Effector memory CD8-positive, alpha-beta T cell (primary cell): ENCODE data around the gene NHSL1.

ENCODE experiments used
- ATAC-seq: fragments of 150-1000 bp; cut with Tn5 transposase; replicated peaks from 2 replicates; pipeline ENCODE4 v1.10.0; 2021; ENCODE audit warnings: mild to moderate bottlenecking, moderate library complexity
- DNase-seq, 3 experiments: peaks; one replicate each; pipeline ENCODE4 v3.0.0; 2021
- H3K27ac Mint-ChIP-seq, 2 donors: one replicate each; pipeline ENCODE4 v1.8.0; 2022; ENCODE audit warnings: mild to moderate bottlenecking in 2 of 2, mixed read lengths in 2 of 2, moderate library complexity in 2 of 2
- H3K27me3 Mint-ChIP-seq, 2 donors: one replicate each; pipeline ENCODE4 v1.8.0; 2022; ENCODE audit warnings: mixed read lengths in 2 of 2
- H3K36me3 Mint-ChIP-seq: one replicate; pipeline ENCODE4 v1.8.0; 2022; ENCODE audit warnings: mild to moderate bottlenecking, moderate library complexity, mixed read lengths; ENCODE audit not compliant: insufficient read depth
- H3K4me1 Mint-ChIP-seq, 2 donors: one replicate each; pipeline ENCODE4 v1.8.0; 2022; ENCODE audit warnings: low read depth in 2 of 2, mixed read lengths in 2 of 2
- H3K4me3 Mint-ChIP-seq, 2 donors: one replicate each; pipeline ENCODE4 v1.8.0; 2022; ENCODE audit warnings: mild to moderate bottlenecking in 2 of 2, mixed read lengths in 2 of 2, moderate library complexity in 2 of 2
- H3K9me3 Mint-ChIP-seq, 2 donors: one replicate each; pipeline ENCODE4 v1.8.0; 2022; ENCODE audit warnings: mixed read lengths in 2 of 2

Gene NHSL1

GRCh38 chr6:138498629-138499302 lies 528 bp downstream of the NHSL1 start:
- DNase-seq (no peak), ATAC-seq (no peak)
- Mint-ChIP-seq H3K27ac (no peak overlapping the region), H3K9me3 (no peaks in the 10 kb centered on the region), H3K4me1 (no peaks in the 10 kb centered on the region), H3K36me3 (no peaks in the 10 kb centered on the region), H3K4me3 (no peak overlapping the region), H3K27me3 (peaks cover 30 to 52% of the 10 kb centered on the region in 2 donors)

- H3K4me3 Mint-ChIP-seq: no peak overlapping the region
- H3K4me1 Mint-ChIP-seq: no peaks in the 10 kb centered on the region
- ATAC-seq (no peak), DNase-seq (no peak)
- no peaks in the 10 kb centered on the region for H3K36me3 Mint-ChIP-seq
- H3K27ac Mint-ChIP-seq: no peak overlapping the region
- peaks cover 30 to 57% of the 10 kb centered on the region in 2 donors for H3K27me3 Mint-ChIP-seq
- no peaks in the 10 kb centered on the region for H3K9me3 Mint-ChIP-seq
These were observed 2.0 kb downstream of the NHSL1 start for GRCh38 chr6:138497286-138497685.

- Mint-ChIP-seq H3K27ac (no peak overlapping the region), H3K27me3 (peaks cover 24 to 43% of the 10 kb centered on the region in 2 donors), H3K36me3 (no peaks in the 10 kb centered on the region), H3K4me3 (no peak overlapping the region), H3K9me3 (no peaks in the 10 kb centered on the region), H3K4me1 (no peaks in the 10 kb centered on the region)
- no peak for DNase-seq
- no peak for ATAC-seq
These were observed 5.0 kb downstream of the NHSL1 start for GRCh38 chr6:138494312-138494711.

GRCh38 chr6:138493413-138493812 lies 5.9 kb downstream of the NHSL1 start:
- ATAC-seq (no peak), DNase-seq (no peak)
- Mint-ChIP-seq H3K4me1 (no peaks in the 10 kb centered on the region), H3K4me3 (no peak overlapping the region), H3K36me3 (no peaks in the 10 kb centered on the region), H3K27ac (no peak overlapping the region), H3K27me3 (peaks cover 16 to 42% of the 10 kb centered on the region in 2 donors), H3K9me3 (no peaks in the 10 kb centered on the region)

GRCh38 chr6:138492871-138493270 lies 6.4 kb downstream of the NHSL1 start:
- no peak overlapping the region for H3K4me3 Mint-ChIP-seq
- DNase-seq (no peak), ATAC-seq (no peak)
- peaks cover 11 to 37% of the 10 kb centered on the region in 2 donors for H3K27me3 Mint-ChIP-seq
- H3K36me3 Mint-ChIP-seq: no peaks in the 10 kb centered on the region
- H3K27ac Mint-ChIP-seq: no peak overlapping the region
- H3K9me3 Mint-ChIP-seq: no peaks in the 10 kb centered on the region
- H3K4me1 Mint-ChIP-seq: no peaks in the 10 kb centered on the region

GRCh38 chr6:138492113-138492512 lies 7.2 kb downstream of the NHSL1 start:
- no peaks in the 10 kb centered on the region for H3K4me1 Mint-ChIP-seq
- H3K27me3 Mint-ChIP-seq: peaks cover 3 to 30% of the 10 kb centered on the region in 2 donors
- H3K9me3 Mint-ChIP-seq: no peaks in the 10 kb centered on the region
- no peak for ATAC-seq
- no peak for DNase-seq
- no peaks in the 10 kb centered on the region for H3K36me3 Mint-ChIP-seq
- H3K4me3 Mint-ChIP-seq: no peak overlapping the region
- no peak overlapping the region for H3K27ac Mint-ChIP-seq

- H3K27me3 Mint-ChIP-seq: peaks cover 9 to 30% of the 10 kb centered on the region in 2 donors
- no peak overlapping the region for H3K4me3 Mint-ChIP-seq
- no peak overlapping the region for H3K27ac Mint-ChIP-seq
- H3K9me3 Mint-ChIP-seq: no peaks in the 10 kb centered on the region
- no peak for DNase-seq
- no peaks in the 10 kb centered on the region for H3K4me1 Mint-ChIP-seq
- H3K36me3 Mint-ChIP-seq: no peaks in the 10 kb centered on the region
- no peak for ATAC-seq
These were observed 8.3 kb downstream of the NHSL1 start for GRCh38 chr6:138491017-138491416.

GRCh38 chr6:138489846-138490245 lies 9.4 kb downstream of the NHSL1 start:
- no peak overlapping the region for H3K27ac Mint-ChIP-seq
- H3K4me3 Mint-ChIP-seq: no peak overlapping the region
- DNase-seq (no peak), ATAC-seq (no peak)
- H3K27me3 Mint-ChIP-seq: peaks cover 9 to 27% of the 10 kb centered on the region in 2 donors
- no peaks in the 10 kb centered on the region for H3K9me3 Mint-ChIP-seq
- no peaks in the 10 kb centered on the region for H3K4me1 Mint-ChIP-seq
- no peaks in the 10 kb centered on the region for H3K36me3 Mint-ChIP-seq

- H3K4me1 Mint-ChIP-seq: no peaks in the 10 kb centered on the region
- no peaks in the 10 kb centered on the region for H3K36me3 Mint-ChIP-seq
- DNase-seq (no peak), ATAC-seq (no peak)
- no peak overlapping the region for H3K27ac Mint-ChIP-seq
- H3K9me3 Mint-ChIP-seq: no peaks in the 10 kb centered on the region
- no peak overlapping the region for H3K4me3 Mint-ChIP-seq
- H3K27me3 Mint-ChIP-seq: peaks cover 16 to 30% of the 10 kb centered on the region in 2 donors
These were observed 12.1 kb downstream of the NHSL1 start for GRCh38 chr6:138487102-138487604.

- Mint-ChIP-seq H3K36me3 (no peaks in the 10 kb centered on the region), H3K27ac (no peak overlapping the region), H3K9me3 (no peaks in the 10 kb centered on the region), H3K27me3 (peaks cover 16 to 30% of the 10 kb centered on the region in 2 donors), H3K4me1 (no peaks in the 10 kb centered on the region), H3K4me3 (no peak overlapping the region)
- ATAC-seq (no peak), DNase-seq (no peak)
These were observed 12.8 kb downstream of the NHSL1 start for GRCh38 chr6:138486249-138487101.

GRCh38 chr6:138485586-138486248 lies 13.6 kb downstream of the NHSL1 start:
- Mint-ChIP-seq H3K27ac (no peak overlapping the region), H3K9me3 (no peaks in the 10 kb centered on the region), H3K27me3 (peaks cover 16 to 30% of the 10 kb centered on the region in 2 donors), H3K4me3 (no peak overlapping the region), H3K36me3 (no peaks in the 10 kb centered on the region), H3K4me1 (no peaks in the 10 kb centered on the region)
- DNase-seq (no peak), ATAC-seq (no peak)

GRCh38 chr6:138485005-138485545 lies 14.2 kb downstream of the NHSL1 start:
- H3K4me3 Mint-ChIP-seq: no peak overlapping the region
- peaks cover 18 to 30% of the 10 kb centered on the region in 2 donors for H3K27me3 Mint-ChIP-seq
- no peaks in the 10 kb centered on the region for H3K4me1 Mint-ChIP-seq
- H3K27ac Mint-ChIP-seq: no peak overlapping the region
- no peak for DNase-seq
- H3K9me3 Mint-ChIP-seq: no peaks in the 10 kb centered on the region
- no peaks in the 10 kb centered on the region for H3K36me3 Mint-ChIP-seq
- ATAC-seq: no peak

GRCh38 chr6:138484018-138484731 lies 15.1 kb downstream of the NHSL1 start:
- H3K4me3 Mint-ChIP-seq: no peak overlapping the region
- H3K27me3 Mint-ChIP-seq: peaks cover 27 to 36% of the 10 kb centered on the region in 2 donors
- H3K4me1 Mint-ChIP-seq: no peaks in the 10 kb centered on the region
- no peaks in the 10 kb centered on the region for H3K36me3 Mint-ChIP-seq
- no peaks in the 10 kb centered on the region for H3K9me3 Mint-ChIP-seq
- ATAC-seq: no peak
- no peak overlapping the region for H3K27ac Mint-ChIP-seq
- no peak for DNase-seq
